ENCODE measurements around the gene NPAS3. TPM values are rescaled to one million over a fixed set of nuclear protein-coding genes. Genes with fewer than 3 reads are reported as not detected.
A peak's percentile ranks its signal among the peaks of the same experiment; 100 is the strongest.

The NPAS3 gene
- total RNA-seq, 1 donor from 2014 or later, result not detected

DNA sequence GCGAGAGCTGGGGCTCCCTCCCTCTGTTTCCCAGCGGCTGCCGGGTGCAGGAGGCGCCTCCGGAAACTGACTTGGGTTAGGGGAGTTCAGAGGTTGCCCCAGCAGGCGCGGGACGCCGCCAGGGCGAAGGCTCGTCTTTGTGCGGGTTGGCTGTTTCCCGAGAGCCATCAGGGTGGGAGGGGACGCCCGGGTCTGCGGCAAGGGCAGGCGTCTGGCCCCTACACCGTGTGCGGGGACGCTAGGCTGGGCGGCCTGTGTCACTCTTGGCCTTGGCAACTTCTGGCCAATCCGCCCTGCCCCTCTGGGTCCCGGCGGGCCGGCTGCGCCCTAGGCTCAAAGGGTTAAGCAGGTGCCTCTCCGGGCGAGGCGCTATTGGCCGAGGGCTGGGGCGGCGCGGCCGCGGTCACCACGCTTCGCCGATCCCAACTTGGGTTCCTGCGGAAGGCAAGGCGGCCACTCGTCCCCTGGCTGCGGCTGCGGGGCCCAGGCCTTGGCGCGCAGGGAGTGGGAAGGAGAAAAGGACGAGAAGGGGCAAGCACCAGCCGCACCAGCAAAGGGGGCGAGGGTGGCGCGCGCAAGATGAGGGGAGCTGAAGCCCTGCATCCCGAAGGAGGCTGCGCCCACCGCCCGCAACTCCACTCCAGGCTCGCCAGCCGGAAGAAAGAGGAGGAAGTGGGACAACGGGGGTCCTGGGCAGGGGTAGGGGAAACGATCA, 5.6 kb upstream of the NPAS3 start:
- Mint-ChIP-seq H3K4me1 (peaks cover 2% of the 10 kb centered on the region), H3K27me3 (peaks cover 59% of the 10 kb centered on the region), H3K27ac (no peak overlapping the region), H3K9me3 (no peaks in the 10 kb centered on the region), H3K4me3 (no peak overlapping the region), H3K36me3 (ENCODE audit: low read depth) (no peaks in the 10 kb centered on the region)
- DNase-seq, result no peak
- intact Hi-C loops (cut with micrococcal nuclease), result no loop called here

DNA sequence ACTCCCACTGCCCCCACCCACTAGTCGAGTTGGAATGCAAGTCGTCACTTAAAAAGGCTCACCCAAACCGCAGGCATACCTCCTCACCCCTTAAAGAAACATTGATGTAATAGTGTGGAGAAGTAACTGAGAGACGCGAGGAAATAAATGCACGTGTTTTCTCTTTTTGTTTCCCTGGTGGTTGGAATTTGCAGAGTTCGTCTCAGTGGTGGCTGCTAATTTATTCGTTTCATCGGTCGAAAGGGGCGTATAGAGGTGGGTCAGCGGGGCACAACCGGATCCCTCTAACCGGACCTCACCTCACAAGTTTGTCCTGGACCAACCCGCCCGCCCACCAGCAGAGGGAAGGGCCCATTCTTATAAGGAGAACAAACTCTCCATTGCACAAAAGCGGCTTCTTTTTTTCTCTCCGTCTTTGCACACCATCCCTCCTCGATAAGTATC, 5.0 kb upstream of the NPAS3 start:
- H3K4me3 Mint-ChIP-seq, result no peak overlapping the region
- H3K27ac Mint-ChIP-seq, result no peak overlapping the region
- peaks cover 5% of the 10 kb centered on the region for H3K4me1 Mint-ChIP-seq
- H3K27me3 Mint-ChIP-seq, result peaks cover 62% of the 10 kb centered on the region
- intact Hi-C loops (cut with micrococcal nuclease), result no loop called here
- no peak for DNase-seq
- no peaks in the 10 kb centered on the region for H3K9me3 Mint-ChIP-seq
- H3K36me3 Mint-ChIP-seq (ENCODE audit: low read depth), result peaks cover 2% of the 10 kb centered on the region

DNA sequence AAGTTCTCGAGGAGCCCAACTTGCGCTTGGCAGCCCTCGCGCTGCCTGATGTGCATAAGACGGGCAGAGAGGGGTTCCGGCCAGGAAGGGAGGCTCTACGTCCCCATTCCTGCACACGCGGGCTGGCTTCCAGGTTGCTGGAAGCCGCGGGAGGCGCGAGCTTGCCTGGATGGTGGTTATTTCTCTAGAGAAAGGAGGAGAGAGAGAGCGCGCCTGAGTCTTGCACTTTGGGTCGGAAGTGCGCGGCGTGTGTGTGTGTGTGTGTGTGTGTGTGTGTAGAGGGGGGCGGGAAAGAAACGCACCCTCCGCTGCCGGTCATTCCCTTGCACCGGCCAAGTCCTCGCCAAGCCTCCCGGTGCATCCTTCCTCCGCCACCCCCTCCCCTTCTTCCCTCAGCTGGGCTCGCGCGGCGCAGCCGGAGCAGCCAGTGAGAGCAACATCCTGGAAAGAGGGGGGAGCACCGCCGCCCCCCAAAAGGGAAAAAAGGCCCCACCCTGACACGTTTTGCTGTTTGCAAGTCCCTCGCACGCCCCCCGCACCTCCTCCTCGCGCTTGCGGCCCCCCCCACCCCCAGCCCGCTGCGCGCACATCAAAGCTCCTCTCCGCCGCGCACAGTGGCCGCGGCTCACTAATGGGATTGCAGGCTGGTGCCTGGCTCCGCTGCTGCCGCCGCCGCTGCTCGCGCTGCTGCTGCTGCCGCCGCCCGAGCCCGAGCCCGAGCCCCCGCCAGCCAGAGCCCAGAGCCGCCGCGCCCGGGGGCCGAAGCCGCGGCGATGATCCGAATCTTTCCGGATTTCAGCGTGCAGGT, 4.4 kb upstream of the NPAS3 start:
- Mint-ChIP-seq H3K9me3 (no peaks in the 10 kb centered on the region), H3K27ac (no peak overlapping the region), H3K4me1 (peaks cover 5% of the 10 kb centered on the region), H3K36me3 (ENCODE audit: low read depth) (peaks cover 2% of the 10 kb centered on the region), H3K4me3 (peak overlapping the region; percentile 44), H3K27me3 (peaks cover 60% of the 10 kb centered on the region)
- intact Hi-C loops (cut with micrococcal nuclease), result no loop called here
- DNase-seq, result no peak

DNA sequence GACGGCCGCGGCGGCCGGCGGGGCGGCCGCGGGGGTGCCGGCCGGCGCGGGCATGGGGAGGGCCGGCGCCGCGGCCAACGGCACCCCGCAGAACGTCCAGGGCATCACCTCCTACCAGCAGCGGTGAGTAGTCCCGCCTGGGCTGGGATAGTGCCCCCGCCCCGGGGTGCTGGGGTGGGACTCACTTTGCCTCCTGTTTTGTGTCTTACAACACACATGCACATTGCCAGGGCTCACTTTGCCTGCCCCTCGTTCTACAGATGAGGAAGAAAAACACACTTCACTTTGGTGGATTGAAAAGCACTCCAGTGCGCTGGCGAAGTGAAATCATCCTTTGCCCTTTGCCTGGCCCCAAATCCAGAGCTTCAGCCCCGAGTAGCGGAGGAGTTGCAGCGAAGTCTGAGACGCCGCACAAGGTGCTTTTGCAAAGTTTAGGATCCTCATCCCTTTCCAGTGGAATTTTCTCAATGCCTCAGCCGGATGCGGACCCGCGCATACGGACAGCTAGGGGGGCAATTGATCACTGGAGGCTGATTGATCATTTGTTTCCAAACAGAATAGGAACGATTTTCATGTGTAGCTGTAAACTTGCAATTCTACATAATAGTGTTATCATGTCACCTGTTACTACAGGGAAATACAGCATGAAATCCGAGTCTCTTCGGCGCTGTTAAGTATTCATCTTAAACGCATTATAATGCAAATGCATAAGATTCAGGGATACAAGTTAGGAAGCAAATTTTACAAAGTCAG, 3.6 kb upstream of the NPAS3 start:
- DNase-seq, result no peak
- no peaks in the 10 kb centered on the region for H3K9me3 Mint-ChIP-seq
- H3K27ac Mint-ChIP-seq, result no peak overlapping the region
- peaks cover 10% of the 10 kb centered on the region for H3K4me1 Mint-ChIP-seq
- H3K36me3 Mint-ChIP-seq (ENCODE audit: low read depth), result peaks cover 2% of the 10 kb centered on the region
- H3K27me3 Mint-ChIP-seq, result peaks cover 66% of the 10 kb centered on the region
- intact Hi-C loops (cut with micrococcal nuclease), result loop anchor here (5.0 kb wide), 2 partner anchors 733 to 857 kb away; partner anchors contain the start of genes RNU6-7 and RNU6-8
- no peak overlapping the region for H3K4me3 Mint-ChIP-seq

DNA sequence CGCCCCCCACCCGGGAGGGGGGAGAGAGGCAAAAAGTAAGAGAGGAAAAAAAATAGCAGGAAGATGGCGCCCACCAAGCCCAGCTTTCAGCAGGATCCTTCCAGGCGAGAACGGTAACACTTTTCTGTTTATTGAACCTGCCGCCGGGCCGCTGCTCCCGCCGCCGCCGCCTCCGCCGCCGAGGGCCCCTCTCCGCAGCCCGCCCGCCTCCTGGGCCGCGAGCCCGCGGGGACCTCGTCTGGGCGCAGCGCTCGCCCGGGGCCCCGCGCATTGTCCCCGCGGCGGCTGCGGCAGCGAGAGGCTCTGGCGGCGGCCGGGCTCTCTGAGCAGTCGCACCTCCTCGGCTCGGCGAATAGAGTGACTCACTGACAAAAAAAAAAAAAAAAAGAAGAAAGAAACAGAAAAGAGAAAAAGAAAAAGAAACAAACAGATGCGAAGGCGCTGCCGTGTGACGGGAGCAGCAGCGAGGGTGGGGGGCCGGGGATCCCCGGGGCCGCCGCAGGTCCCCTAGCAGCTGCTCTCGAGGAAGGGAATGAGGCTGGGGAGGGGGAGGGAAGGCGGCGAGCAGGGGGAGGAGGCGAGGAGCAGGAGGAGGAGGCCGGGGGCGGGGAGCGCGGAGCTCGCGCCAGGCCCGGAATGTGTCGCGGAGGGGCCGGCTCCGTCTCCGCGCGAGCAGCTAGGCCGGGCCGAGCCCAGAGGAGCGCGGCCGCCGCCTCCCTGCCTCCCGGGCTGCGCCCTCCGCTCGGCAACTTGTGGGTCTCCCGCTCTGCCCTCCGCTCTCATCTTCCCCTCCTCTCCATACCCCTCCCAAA, 781 bp downstream of the NPAS3 start:
- Mint-ChIP-seq H3K27ac (peak overlapping the region; percentile 66), H3K4me3 (peak overlapping the region; percentile 83), H3K9me3 (no peaks in the 10 kb centered on the region), H3K4me1 (peaks cover 10% of the 10 kb centered on the region), H3K36me3 (ENCODE audit: low read depth) (peaks cover 2% of the 10 kb centered on the region), H3K27me3 (peaks cover 62% of the 10 kb centered on the region)
- peak; percentile 69 for DNase-seq
- intact Hi-C loops (cut with micrococcal nuclease), result loop anchor here (5.0 kb wide), 2 partner anchors 737 to 853 kb away; partner anchors contain the start of genes RNU6-7 and RNU6-8

DNA sequence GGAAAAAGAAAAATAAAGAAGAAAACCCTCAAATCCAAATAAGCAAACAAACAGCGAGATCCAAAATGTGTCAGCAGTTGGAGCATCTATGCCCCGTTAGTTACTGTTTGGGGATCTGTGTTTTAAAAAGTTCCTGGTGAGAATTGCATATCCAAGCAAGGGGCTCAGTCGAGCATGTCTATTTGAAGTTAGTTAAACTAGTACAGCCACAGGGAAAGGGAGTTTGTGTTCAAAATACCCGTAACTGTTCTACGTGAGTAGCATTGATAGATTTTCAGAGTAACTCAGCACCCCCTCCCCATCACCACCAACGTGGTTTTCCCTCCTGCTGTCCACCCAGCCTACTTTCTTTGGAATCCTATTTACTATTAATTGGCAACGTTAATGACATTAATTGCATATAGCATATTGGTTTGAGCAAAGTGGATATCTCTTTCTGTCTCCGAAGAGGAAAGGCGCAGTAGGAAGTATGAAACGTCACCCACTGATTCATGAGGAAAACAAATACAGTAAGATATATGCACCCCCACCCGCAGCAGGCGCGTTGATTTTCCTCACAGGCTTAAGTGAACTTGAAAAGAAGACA, 1.5 kb downstream of the NPAS3 start:
- H3K4me1 Mint-ChIP-seq, result peaks cover 10% of the 10 kb centered on the region
- H3K36me3 Mint-ChIP-seq (ENCODE audit: low read depth), result peaks cover 2% of the 10 kb centered on the region
- peak overlapping the region; percentile 83 for H3K4me3 Mint-ChIP-seq
- peak overlapping the region; percentile 43 for H3K27ac Mint-ChIP-seq
- no peak for DNase-seq
- peaks cover 61% of the 10 kb centered on the region for H3K27me3 Mint-ChIP-seq
- H3K9me3 Mint-ChIP-seq, result no peaks in the 10 kb centered on the region
- intact Hi-C loops (cut with micrococcal nuclease), result no loop called here

DNA sequence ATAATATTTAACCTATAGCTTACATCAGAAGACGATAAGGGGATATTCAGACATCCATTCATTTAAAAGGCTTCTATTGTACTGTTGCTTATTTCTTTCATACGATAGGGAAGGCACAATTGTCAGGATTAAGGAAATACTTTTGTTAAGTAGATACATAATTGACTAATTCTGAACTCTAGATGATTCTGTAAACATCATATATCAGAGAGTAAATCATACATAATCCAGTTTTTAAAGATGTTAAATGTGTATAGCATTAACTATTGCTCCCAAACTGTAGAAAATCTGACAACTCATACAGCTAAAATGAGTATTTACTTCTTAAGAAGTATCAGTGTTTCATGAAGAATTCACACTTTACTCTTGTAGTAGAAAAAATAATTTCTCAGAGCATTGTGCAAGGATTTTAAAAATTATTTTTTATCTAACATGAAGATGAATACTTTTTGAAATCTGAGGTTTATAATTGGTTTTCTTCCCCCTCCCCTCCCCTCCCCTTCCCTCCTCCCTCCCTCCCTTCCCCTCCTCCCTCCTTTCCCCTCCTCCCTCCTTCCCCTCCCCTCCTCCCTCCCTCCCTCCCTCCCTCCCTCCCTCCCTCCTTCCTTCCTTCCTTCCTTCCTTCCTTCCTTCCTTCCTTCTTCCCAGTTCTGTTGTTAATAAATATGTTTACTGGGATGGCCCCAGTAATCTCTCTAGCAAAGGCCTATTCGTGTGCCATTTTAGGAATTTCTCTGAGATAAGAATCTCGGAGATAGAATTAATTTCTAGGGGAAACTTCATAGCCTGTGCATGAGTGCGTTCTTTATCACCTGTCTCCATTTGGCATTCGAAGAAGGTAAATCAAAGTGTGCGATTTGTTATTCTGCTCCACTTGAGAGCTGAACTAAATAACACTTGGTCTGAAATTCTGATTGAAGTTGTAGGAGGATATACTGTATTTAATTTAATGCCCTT, 2.3 kb downstream of the NPAS3 start:
- Mint-ChIP-seq H3K36me3 (ENCODE audit: low read depth) (peaks cover 2% of the 10 kb centered on the region), H3K9me3 (no peaks in the 10 kb centered on the region)

DNA sequence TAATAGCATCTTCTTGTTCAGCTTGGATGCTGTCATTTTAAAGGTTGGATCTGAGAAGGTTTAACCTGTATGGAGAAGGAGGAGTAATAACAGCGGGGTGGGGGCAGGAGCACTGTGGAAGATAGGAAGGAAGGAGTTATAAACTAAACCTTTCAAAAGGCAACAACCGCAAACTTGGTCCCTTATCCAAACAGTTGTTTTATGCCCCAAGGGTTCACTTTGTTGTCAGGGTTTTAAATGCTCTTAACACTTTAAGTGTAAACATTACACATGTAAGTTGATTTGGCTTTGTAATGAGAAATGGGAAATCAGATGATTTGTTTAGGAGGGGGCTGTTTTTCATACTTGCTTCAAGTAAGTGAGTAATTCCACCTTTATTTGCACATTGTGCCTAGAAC, 3.0 kb downstream of the NPAS3 start:
- Mint-ChIP-seq H3K4me3 (no peak overlapping the region), H3K36me3 (ENCODE audit: low read depth) (peaks cover 2% of the 10 kb centered on the region), H3K27me3 (peaks cover 47% of the 10 kb centered on the region), H3K4me1 (peaks cover 10% of the 10 kb centered on the region), H3K9me3 (no peaks in the 10 kb centered on the region), H3K27ac (no peak overlapping the region)
- intact Hi-C loops (cut with micrococcal nuclease), result no loop called here
- no peak for DNase-seq

More for the DNA sequence above, 2.3 kb downstream of the NPAS3 start:
- intact Hi-C loops (cut with micrococcal nuclease), result no loop called here
- Mint-ChIP-seq H3K27me3 (peaks cover 54% of the 10 kb centered on the region), H3K4me3 (no peak overlapping the region), H3K4me1 (peaks cover 10% of the 10 kb centered on the region), H3K27ac (no peak overlapping the region)
- DNase-seq, result no peak

DNA sequence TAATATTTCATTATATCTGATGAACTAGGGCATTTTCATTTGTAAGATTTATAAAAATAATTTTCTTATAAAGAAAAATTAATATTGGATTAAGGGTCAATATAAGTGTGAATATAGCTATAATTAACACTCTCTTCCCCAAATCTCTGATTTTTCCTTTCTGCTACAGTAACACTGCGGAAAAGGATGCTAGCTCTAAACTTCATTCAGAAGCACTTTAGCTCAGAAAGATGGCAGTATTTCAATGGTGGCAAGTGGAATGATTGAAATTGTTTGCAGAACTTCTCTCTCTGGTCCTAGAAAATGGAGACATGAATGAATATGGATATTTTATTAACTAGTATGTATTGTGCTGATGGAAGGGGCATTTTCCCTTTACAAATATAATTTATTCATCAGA, 8.4 kb downstream of the NPAS3 start:
- Mint-ChIP-seq H3K4me1 (no peaks in the 10 kb centered on the region), H3K27ac (no peak overlapping the region)
- intact Hi-C loops (cut with micrococcal nuclease), result no loop called here

DNA sequence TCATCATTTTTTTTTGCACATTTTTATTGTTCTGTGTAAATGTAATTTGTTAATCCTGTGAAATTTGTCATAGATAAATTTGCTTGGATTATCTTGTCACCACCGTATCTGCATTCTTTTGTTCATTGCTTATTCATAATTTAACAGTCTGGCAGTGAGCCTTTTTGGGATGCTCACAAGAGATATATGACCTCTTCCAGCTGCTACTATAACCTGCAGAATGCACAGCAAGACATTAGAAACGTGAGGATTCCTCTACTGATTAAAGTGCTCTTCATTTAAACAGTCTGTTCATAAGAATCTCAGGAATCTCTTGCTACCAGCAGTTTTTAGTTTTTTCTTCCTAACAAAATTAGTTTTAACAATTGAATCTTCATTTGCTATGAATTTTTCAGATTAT, 9.1 kb downstream of the NPAS3 start:
- H3K27me3 Mint-ChIP-seq, result peaks cover 12% of the 10 kb centered on the region
- no peaks in the 10 kb centered on the region for H3K36me3 Mint-ChIP-seq (ENCODE audit: low read depth)
- no peaks in the 10 kb centered on the region for H3K9me3 Mint-ChIP-seq
- no peak for DNase-seq
- H3K4me3 Mint-ChIP-seq, result no peak overlapping the region
- H3K4me1 Mint-ChIP-seq, result no peaks in the 10 kb centered on the region
- no peak overlapping the region for H3K27ac Mint-ChIP-seq
- intact Hi-C loops (cut with micrococcal nuclease), result no loop called here

More for the DNA sequence above, 8.4 kb downstream of the NPAS3 start:
- no peaks in the 10 kb centered on the region for H3K36me3 Mint-ChIP-seq (ENCODE audit: low read depth)
- H3K27me3 Mint-ChIP-seq, result peaks cover 17% of the 10 kb centered on the region
- DNase-seq, result no peak
- H3K4me3 Mint-ChIP-seq, result no peak overlapping the region
- no peaks in the 10 kb centered on the region for H3K9me3 Mint-ChIP-seq

DNA sequence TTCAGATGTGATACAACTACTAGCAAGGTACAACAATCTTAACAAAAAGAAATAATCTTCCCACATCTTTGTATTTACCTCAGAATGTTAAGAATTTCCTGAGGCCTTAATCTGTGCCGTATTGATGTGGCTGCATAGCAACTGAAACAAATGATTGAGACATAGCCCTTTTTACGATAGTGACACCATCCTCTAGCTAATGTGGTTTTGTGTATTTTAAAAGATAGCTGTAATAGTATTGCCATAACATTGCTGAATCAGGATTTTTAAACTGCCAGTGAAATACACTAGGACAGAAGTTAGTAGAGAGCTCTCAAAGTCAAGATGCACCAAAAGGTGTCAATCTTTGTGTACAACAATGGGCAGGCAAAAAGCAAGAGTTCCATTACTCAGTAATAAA, 11.9 kb downstream of the NPAS3 start:
- H3K4me1 Mint-ChIP-seq, result no peaks in the 10 kb centered on the region
- no peak overlapping the region for H3K4me3 Mint-ChIP-seq
- no peak overlapping the region for H3K27ac Mint-ChIP-seq
- H3K36me3 Mint-ChIP-seq (ENCODE audit: low read depth), result no peaks in the 10 kb centered on the region
- no peaks in the 10 kb centered on the region for H3K9me3 Mint-ChIP-seq
- DNase-seq, result no peak
- H3K27me3 Mint-ChIP-seq, result peaks cover 7% of the 10 kb centered on the region
- intact Hi-C loops (cut with micrococcal nuclease), result no loop called here

DNA sequence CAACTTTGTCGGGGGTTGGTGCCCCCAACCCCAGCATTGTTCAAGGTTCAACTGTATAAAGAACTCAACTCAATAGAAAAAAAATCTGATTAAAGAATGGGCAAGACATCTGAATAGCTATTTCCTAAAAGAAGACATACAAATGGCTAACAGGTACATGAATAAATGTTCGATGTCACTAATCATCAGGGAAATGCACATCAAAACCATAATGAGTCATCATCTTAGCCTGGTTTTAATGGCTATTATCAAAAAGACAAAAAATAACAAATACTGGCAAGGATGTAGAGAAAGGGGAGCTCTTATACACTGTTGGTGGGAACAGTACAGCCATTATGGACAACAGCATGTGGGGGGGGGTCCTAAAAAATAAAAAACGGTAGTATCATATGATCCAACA, 28.7 kb downstream of the NPAS3 start:
- H3K4me1 Mint-ChIP-seq, result no peaks in the 10 kb centered on the region
- no peak overlapping the region for H3K4me3 Mint-ChIP-seq
- DNase-seq, result no peak
- no peaks in the 10 kb centered on the region for H3K36me3 Mint-ChIP-seq (ENCODE audit: low read depth)
- H3K27ac Mint-ChIP-seq, result no peak overlapping the region
- no peaks in the 10 kb centered on the region for H3K27me3 Mint-ChIP-seq
- intact Hi-C loops (cut with micrococcal nuclease), result no loop called here
- H3K9me3 Mint-ChIP-seq, result no peaks in the 10 kb centered on the region
